NCI-H146 treated with DMSO at 0.1 percent for 48 hours (cell line): ENCODE results near the gene POLG.
A peak's percentile ranks its signal among the peaks of the same experiment; 100 is the strongest.

Source experiments
- DNase-seq: peaks from one replicate; lab custom pipeline; 2025; ENCODE audit not compliant: unreplicated experiment; lab: John Stamatoyannopoulos, UW

The POLG gene

GRCh38 chr15:89334510-89335297, at the start of gene POLG:
Gene POLG, minus strand, starts transcription at chr15:89334824. Its CDS starts 1,070 bp downstream, at chr15:89333754.
- peak; percentile 97 for DNase-seq

GRCh38 chr15:89384176-89384604, 49.6 kb upstream of the POLG start:
- no peak for DNase-seq

GRCh38 chr15:89383365-89384175, 48.9 kb upstream of the POLG start:
- DNase-seq, result peak; percentile 35

- no peak for DNase-seq
Observed at GRCh38 chr15:89381888-89382686, 47.5 kb upstream of the POLG start.

- DNase-seq, result no peak
Observed at GRCh38 chr15:89381331-89381730, 46.7 kb upstream of the POLG start.

GRCh38 chr15:89379818-89380217, 45.2 kb upstream of the POLG start:
- DNase-seq, result no peak

GRCh38 chr15:89379251-89379695, 44.6 kb upstream of the POLG start:
- no peak for DNase-seq

- DNase-seq, result no peak
Observed at GRCh38 chr15:89378296-89379151, 43.9 kb upstream of the POLG start.

GRCh38 chr15:89377842-89378295, 43.2 kb upstream of the POLG start:
- DNase-seq, result no peak

GRCh38 chr15:89377024-89377841, 42.6 kb upstream of the POLG start:
- no peak for DNase-seq

GRCh38 chr15:89376388-89376787, 41.8 kb upstream of the POLG start:
- DNase-seq, result no peak

- DNase-seq, result no peak
Observed at GRCh38 chr15:89375093-89376005, 40.7 kb upstream of the POLG start.

GRCh38 chr15:89374086-89374981, 39.7 kb upstream of the POLG start:
- DNase-seq, result no peak

GRCh38 chr15:89372069-89372935, 37.7 kb upstream of the POLG start:
- no peak for DNase-seq

- no peak for DNase-seq
Observed at GRCh38 chr15:89371228-89372044, 36.8 kb upstream of the POLG start.

- no peak for DNase-seq
Observed at GRCh38 chr15:89370978-89371227, 36.3 kb upstream of the POLG start.
